Ishikawa (cell line): ENCODE results near the gene ZNF423.

Source experiments
- CEBPB ChIP-seq: IDR thresholded peaks from 2 replicates; pipeline ENCODE4 v1.6.1; 2012
- CREB1 ChIP-seq: IDR thresholded peaks from 2 replicates; pipeline ENCODE4 v1.6.1; 2012; ENCODE audit warnings: low read depth
- EGR1 ChIP-seq: IDR thresholded peaks from 2 replicates; pipeline ENCODE4 v1.6.1; 2012
- EP300 ChIP-seq: IDR thresholded peaks from 2 replicates; pipeline ENCODE4 v1.6.1; 2012; ENCODE audit warnings: borderline replicate concordance
- FOXM1 ChIP-seq: IDR thresholded peaks from 2 replicates; pipeline ENCODE4 v1.6.1; 2012; ENCODE audit warnings: low read depth, borderline replicate concordance
- NFIC ChIP-seq: IDR thresholded peaks from 2 replicates; pipeline ENCODE4 v1.6.1; 2012
- RAD21 ChIP-seq: IDR thresholded peaks from 2 replicates; pipeline ENCODE4 v1.6.1; 2012; ENCODE audit warnings: low read depth
- TAF1 ChIP-seq: IDR thresholded peaks from 2 replicates; pipeline ENCODE4 v1.6.1; 2012; ENCODE audit warnings: low read depth, mild to moderate bottlenecking
- TCF12 ChIP-seq: IDR thresholded peaks from 2 replicates; pipeline ENCODE4 v1.6.1; 2012; ENCODE audit warnings: low read depth
- TEAD4 ChIP-seq: IDR thresholded peaks from 2 replicates; pipeline ENCODE4 v1.6.1; 2012
- YY1 ChIP-seq: IDR thresholded peaks from 2 replicates; pipeline ENCODE4 v1.6.1; 2012; ENCODE audit warnings: low read depth
- ZBTB7A ChIP-seq: IDR thresholded peaks from 2 replicates; pipeline ENCODE4 v1.6.1; 2012; ENCODE audit warnings: low read depth
- TF ChIP-seq, protein P1 (sequence below): IDR thresholded peaks from 2 replicates; pipeline ENCODE4 v1.6.1; 2012; ENCODE audit warnings: low read depth, mild to moderate bottlenecking
- TF ChIP-seq, protein P2 (sequence below): IDR thresholded peaks from 2 replicates; pipeline ENCODE4 v1.6.1; 2012
- TF ChIP-seq, protein P3 (sequence below): IDR thresholded peaks from 2 replicates; pipeline ENCODE4 v1.6.1; 2012

ZNF423 gene

DNA sequence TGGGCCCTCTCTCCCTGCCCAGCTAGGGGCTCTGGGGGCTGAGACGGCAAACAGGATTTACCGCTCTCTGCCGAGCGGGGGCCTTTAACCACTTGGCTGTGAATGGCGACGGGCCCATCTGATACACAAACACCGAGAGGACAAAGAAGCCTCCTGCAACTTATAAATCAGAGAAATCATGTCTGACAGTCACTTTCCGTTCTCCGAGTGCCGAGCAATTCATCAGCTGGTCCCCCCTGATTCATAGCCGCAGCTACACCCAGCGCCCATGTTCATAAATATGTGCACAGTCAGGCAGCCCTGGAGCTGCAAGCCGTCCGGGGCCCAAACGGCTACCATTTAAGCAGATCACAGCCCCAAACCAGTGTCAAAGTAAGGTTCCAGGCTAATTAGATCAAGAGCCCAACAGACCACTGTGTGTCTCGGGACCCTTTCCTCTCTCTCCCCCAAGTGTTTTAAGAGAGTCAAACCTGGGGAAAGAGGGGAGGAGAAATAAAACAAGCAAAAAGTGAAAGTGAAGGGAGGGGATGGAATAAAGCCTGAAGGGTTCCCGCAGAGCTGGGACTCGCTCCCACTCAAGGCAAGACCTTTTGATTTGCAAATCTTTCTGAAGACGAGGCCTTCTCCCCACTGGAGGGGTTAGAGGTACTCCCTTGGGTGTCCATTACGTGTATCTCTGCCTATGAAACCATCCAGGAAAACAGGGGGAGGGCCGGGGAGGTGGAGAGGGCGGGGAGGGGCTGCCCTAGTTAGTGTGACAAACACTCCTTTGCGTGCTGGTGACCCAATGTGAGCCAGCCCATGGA is 327.6 kb downstream of the ZNF423 start:
- no peak for TF ChIP-seq CREB1
- no peak for TF ChIP-seq TAF1
- TF ChIP-seq, protein P1, sequence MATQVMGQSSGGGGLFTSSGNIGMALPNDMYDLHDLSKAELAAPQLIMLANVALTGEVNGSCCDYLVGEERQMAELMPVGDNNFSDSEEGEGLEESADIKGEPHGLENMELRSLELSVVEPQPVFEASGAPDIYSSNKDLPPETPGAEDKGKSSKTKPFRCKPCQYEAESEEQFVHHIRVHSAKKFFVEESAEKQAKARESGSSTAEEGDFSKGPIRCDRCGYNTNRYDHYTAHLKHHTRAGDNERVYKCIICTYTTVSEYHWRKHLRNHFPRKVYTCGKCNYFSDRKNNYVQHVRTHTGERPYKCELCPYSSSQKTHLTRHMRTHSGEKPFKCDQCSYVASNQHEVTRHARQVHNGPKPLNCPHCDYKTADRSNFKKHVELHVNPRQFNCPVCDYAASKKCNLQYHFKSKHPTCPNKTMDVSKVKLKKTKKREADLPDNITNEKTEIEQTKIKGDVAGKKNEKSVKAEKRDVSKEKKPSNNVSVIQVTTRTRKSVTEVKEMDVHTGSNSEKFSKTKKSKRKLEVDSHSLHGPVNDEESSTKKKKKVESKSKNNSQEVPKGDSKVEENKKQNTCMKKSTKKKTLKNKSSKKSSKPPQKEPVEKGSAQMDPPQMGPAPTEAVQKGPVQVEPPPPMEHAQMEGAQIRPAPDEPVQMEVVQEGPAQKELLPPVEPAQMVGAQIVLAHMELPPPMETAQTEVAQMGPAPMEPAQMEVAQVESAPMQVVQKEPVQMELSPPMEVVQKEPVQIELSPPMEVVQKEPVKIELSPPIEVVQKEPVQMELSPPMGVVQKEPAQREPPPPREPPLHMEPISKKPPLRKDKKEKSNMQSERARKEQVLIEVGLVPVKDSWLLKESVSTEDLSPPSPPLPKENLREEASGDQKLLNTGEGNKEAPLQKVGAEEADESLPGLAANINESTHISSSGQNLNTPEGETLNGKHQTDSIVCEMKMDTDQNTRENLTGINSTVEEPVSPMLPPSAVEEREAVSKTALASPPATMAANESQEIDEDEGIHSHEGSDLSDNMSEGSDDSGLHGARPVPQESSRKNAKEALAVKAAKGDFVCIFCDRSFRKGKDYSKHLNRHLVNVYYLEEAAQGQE, result no peak

DNA sequence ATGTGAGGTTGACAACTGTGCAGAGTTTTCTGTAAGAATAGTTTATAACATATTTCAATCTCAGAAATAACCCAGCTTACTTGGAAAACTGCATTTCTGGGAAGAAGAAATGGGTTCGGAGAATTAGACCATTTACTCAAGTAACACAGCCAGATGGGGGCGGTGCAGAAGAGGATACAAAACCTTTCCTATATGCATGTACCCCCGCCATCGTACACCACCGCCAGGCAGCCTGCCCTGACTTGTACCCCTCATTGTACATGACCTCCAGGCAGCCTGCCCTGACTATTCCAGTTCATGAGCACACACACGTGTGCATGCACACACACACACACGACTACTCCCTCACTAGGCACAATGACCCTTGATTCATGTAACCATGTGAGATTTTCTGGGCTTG is 328.3 kb downstream of the ZNF423 start:
- TF ChIP-seq TCF12, result no peak
- no peak for TF ChIP-seq CREB1
- TF ChIP-seq, protein P2, sequence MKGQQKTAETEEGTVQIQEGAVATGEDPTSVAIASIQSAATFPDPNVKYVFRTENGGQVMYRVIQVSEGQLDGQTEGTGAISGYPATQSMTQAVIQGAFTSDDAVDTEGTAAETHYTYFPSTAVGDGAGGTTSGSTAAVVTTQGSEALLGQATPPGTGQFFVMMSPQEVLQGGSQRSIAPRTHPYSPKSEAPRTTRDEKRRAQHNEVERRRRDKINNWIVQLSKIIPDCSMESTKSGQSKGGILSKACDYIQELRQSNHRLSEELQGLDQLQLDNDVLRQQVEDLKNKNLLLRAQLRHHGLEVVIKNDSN, result no peak
- no peak for TF ChIP-seq YY1
- TF ChIP-seq, protein P1, result no peak
- TF ChIP-seq TAF1, result no peak
- TF ChIP-seq ZBTB7A, result no peak
- no peak for TF ChIP-seq NFIC
- no peak for TF ChIP-seq FOXM1
- no peak for TF ChIP-seq EGR1
- TF ChIP-seq TEAD4, result no peak
- TF ChIP-seq, protein P3, sequence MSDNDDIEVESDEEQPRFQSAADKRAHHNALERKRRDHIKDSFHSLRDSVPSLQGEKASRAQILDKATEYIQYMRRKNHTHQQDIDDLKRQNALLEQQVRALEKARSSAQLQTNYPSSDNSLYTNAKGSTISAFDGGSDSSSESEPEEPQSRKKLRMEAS, result no peak
- no peak for TF ChIP-seq EP300
- no peak for TF ChIP-seq RAD21

DNA sequence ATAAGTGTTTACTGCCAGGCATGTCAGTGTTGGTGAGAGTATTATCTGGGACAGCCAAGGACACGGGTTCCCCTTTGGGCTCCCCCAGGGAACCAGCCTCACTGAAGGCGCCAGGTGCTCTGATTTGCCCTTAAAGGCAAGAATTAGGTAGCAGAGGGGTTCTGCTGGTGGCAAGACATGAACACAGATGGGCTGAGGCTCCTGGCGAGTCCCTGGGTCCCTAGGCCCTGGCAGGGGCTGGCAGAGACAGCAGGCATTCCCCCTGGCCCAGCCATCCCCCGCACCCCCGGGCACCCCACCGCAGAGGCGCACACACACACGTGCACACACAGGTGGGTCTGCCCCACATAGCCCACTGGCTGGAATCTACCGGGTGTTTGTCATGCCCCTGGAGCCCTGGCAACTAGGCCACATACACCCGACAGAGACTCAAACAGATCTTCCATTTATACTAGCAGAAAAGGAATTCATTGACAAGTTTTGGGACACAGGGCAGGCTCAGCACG is 329.0 kb downstream of the ZNF423 start:
- TF ChIP-seq FOXM1 (no peak), CREB1 (no peak), EGR1 (no peak), RAD21 (no peak), TCF12 (no peak), TAF1 (no peak), EP300 (no peak)
- TF ChIP-seq, protein P3, result no peak
- TF ChIP-seq, protein P1, result no peak

DNA sequence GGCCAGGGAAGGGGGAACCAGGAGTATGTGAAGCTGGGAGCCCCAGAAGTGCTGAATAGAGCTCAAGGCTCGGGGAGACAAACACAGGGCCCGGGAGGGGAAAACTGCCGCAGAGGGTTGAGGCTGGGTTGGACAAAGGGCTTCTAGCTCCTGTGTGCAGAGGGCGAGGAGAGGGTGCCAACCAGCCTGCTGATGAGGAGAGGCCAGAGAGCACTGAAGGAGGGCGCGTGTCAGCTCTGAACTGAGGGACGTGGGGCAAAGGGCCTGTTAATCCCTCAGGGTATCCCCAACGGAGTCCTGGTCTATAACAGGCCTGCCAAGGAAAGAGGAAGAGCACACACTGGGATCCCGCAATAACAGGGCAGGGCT is 331.0 kb downstream of the ZNF423 start:
- no peak for TF ChIP-seq NFIC
- TF ChIP-seq, protein P2, result no peak
- TF ChIP-seq, protein P1, result no peak
- TF ChIP-seq TEAD4, result no peak
- TF ChIP-seq, protein P3, result no peak
- no peak for TF ChIP-seq FOXM1
- no peak for TF ChIP-seq RAD21
- no peak for TF ChIP-seq TCF12
- TF ChIP-seq CEBPB, result no peak
- TF ChIP-seq EP300, result no peak
- TF ChIP-seq EGR1, result no peak
- no peak for TF ChIP-seq ZBTB7A
- no peak for TF ChIP-seq YY1
